HepG2 (cell line): Measurements from ENCODE around the gene FUOM. TPM values are rescaled to one million over a fixed set of nuclear protein-coding genes. Genes with fewer than 3 reads are reported as not detected.

ENCODE experiments used
- CEBPZ ChIP-seq: IDR thresholded peaks from 2 replicates; pipeline ENCODE4 v1.6.1; 2012; ENCODE audit warnings: low read length, improper control_type of control experiment
- FOXP4 ChIP-seq: sonication (generic); formaldehyde crosslinking; IDR thresholded peaks from 2 replicates; pipeline ENCODE4 v1.4.0; 2020; ENCODE audit warnings: missing genetic modification reagents
- KDM4B ChIP-seq: sonication (generic); formaldehyde crosslinking; IDR thresholded peaks from 2 replicates; pipeline ENCODE4 v1.4.0; 2020; ENCODE audit warnings: missing genetic modification reagents
- LBX2 ChIP-seq: sonication (generic); formaldehyde crosslinking; IDR thresholded peaks from 2 replicates; pipeline ENCODE4 v1.5.0; 2020; ENCODE audit warnings: missing genetic modification reagents, mild to moderate bottlenecking, borderline replicate concordance
- MTA3 ChIP-seq: sonication (generic); formaldehyde crosslinking; IDR thresholded peaks from 2 replicates; pipeline ENCODE4 v1.4.0; 2020; ENCODE audit warnings: missing genetic modification reagents
- POLR2AphosphoS2 ChIP-seq: IDR thresholded peaks from 2 replicates; pipeline ENCODE4 v1.6.1; 2011; ENCODE audit warnings: low read depth, low read length, improper control_type of control experiment
- RFX1 ChIP-seq: fragments of 450-650 bp; IDR thresholded peaks from 2 replicates; pipeline ENCODE4 v1.6.1; 2017
- YEATS2 ChIP-seq: sonication (generic); formaldehyde crosslinking; IDR thresholded peaks from 2 replicates; pipeline ENCODE4 v1.4.0; 2020; ENCODE audit warnings: missing genetic modification reagents, borderline replicate concordance
- ZNF451 ChIP-seq: sonication (generic); formaldehyde crosslinking; IDR thresholded peaks from 2 replicates; pipeline ENCODE4 v1.5.0; 2020; ENCODE audit warnings: mild to moderate bottlenecking, missing genetic modification reagents
- ZNF512 ChIP-seq: sonication (generic); formaldehyde crosslinking; IDR thresholded peaks from 2 replicates; pipeline ENCODE4 v1.4.0; 2020; ENCODE audit warnings: mild to moderate bottlenecking, missing genetic modification reagents
- ZNF552 ChIP-seq: sonication (generic); formaldehyde crosslinking; IDR thresholded peaks from 2 replicates; pipeline ENCODE4 v1.9.0; 2022; ENCODE audit warnings: missing genetic modification reagents, mild to moderate bottlenecking, borderline replicate concordance
- ZNF646 ChIP-seq: sonication (generic); formaldehyde crosslinking; IDR thresholded peaks from 2 replicates; pipeline ENCODE4 v1.9.0; 2021; ENCODE audit warnings: mild to moderate bottlenecking, missing genetic modification reagents
- ZNF740 ChIP-seq: sonication (generic); formaldehyde crosslinking; IDR thresholded peaks from 2 replicates; pipeline ENCODE4 v1.4.0; 2020; ENCODE audit warnings: missing genetic modification reagents
- ZSCAN29 ChIP-seq: sonication (generic); formaldehyde crosslinking; conservative IDR thresholded peaks from 2 replicates; pipeline ENCODE4 v1.4.0; 2020; ENCODE audit warnings: mild to moderate bottlenecking, missing genetic modification reagents
- polyA plus RNA-seq, 8 experiments: library from polyadenylated mRNA; depleted of rRNA in 3 of 8; stranded (reverse) in 7 of 8; unstranded in 1 of 8; fragments of >200 nt; fragmentation: Illumina TruSeq in 4 of 8; extraction: Trizol in 4 of 8; gene quantifications; 2 replicates each; pipeline versions ENCODE4 v1.2.1 to v1.2.3, GENCODE V29; 2011 to 2016; ENCODE audit warnings: low read depth in 4 of 8, missing spikeins in 1 of 8, mixed read lengths in 1 of 8; ENCODE audit not compliant: insufficient read depth in 1 of 8
- total RNA-seq, 5 experiments: library from RNA; depleted of rRNA; stranded (reverse); fragments of >200 nt; fragmentation: Illumina TruSeq; extraction: Trizol; gene quantifications; 2 replicates each; pipeline ENCODE4 v1.2.3, GENCODE V29; 2016; ENCODE audit warnings: low read depth in 1 of 5

FUOM gene
- total and polyA plus RNA-seq, 2 of the 13 experiments (the other 11 are each of a cell fraction or from before 2014, with no cell fraction given), result 27.5 to 60.4 TPM

- TF ChIP-seq LBX2 (CRISPR knock-in tag) (no peak), YEATS2 (CRISPR knock-in tag) (no peak), POLR2AphosphoS2 (no peak), CEBPZ (no peak), ZNF740 (no peak), RFX1 (peak; percentile 57), ZSCAN29 (no peak), KDM4B (CRISPR knock-in tag) (no peak), ZNF451 (CRISPR knock-in tag) (0 out of 2 replicates have a peak, but pooled peaks have one; percentile 11), MTA3 (CRISPR knock-in tag) (no peak), ZNF552 (CRISPR knock-in tag) (no peak), FOXP4 (no peak), ZNF646 (no peak), ZNF512 (CRISPR knock-in tag) (no peak)
Observed at GRCh38 chr10:133335246-133336117, 22.3 kb downstream of the FUOM start (continued).
